Brain microvascular endothelial cell (primary cell): ENCODE results near the gene MEST.

Experiments used
- DNase-seq: peaks from one replicate; pipeline ENCODE4 v3.0.0-alpha.2; 2020
- H3K27ac ChIP-seq: fragments of 250-450 bp; sonication (Bioruptor Pico); 2 replicates; pipeline ENCODE4 v1.5.1; 2020; ENCODE audit warnings: mild to moderate bottlenecking, moderate library complexity
- H3K27me3 ChIP-seq: fragments of 250-450 bp; sonication (Bioruptor Pico); replicated peaks from 2 replicates; pipeline ENCODE4 v1.5.1; 2020; ENCODE audit warnings: mild to moderate bottlenecking
- H3K36me3 ChIP-seq: fragments of 250-450 bp; sonication (Bioruptor Pico); replicated peaks from 2 replicates; pipeline ENCODE4 v1.5.1; 2020; ENCODE audit warnings: mild to moderate bottlenecking
- H3K4me3 ChIP-seq: 2 replicates; pipeline ENCODE4 v1.5.1; 2011; ENCODE audit warnings: low read depth, mild to moderate bottlenecking, control low read depth, low read length, moderate library complexity
- in situ Hi-C: cut with HindIII; loops from 2 replicates; pipeline ENCODE4 v1.10.0; 2017; ENCODE audit warnings: low sequenced_read_pairs, low pct_ligation_motif_present
- TF ChIP-seq, protein P1 (sequence below): IDR thresholded peaks from 2 replicates; pipeline ENCODE4 v1.5.1; 2011; ENCODE audit warnings: low read depth, mild to moderate bottlenecking, moderate library complexity, low read length, control low read depth, inconsistent platforms; ENCODE audit errors: missing control alignments

The MEST gene

DNA sequence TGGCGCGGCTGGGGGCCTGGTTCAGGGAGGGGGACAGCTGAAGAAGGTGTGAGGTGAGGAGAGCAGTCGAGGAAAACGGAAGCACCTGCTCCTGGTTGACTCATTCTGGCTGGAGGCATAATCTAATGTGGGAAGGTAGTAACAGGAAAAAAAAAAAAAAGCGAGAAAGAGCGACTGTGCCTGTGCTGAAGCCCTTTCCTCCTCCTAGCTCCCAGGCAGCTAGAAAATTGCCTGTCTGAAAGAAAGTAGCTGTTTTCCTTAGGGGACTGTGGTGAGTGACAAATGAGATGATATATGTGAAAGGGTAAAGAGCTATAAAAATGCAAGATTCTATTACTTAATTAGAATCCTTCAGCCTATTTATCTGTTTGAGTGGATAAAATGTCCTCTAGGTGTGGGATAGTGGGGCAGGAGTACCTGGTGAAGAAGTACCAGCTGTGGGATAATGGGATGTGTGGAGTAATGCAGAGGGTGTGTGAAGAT is 4.9 kb upstream of the MEST start:
- Histone ChIP-seq H3K27ac (no peak overlapping the region), H3K4me3 (peak overlapping the region; percentile 47), H3K27me3 (no peaks in the 10 kb centered on the region), H3K36me3 (no peaks in the 10 kb centered on the region)
- TF ChIP-seq, protein P1, sequence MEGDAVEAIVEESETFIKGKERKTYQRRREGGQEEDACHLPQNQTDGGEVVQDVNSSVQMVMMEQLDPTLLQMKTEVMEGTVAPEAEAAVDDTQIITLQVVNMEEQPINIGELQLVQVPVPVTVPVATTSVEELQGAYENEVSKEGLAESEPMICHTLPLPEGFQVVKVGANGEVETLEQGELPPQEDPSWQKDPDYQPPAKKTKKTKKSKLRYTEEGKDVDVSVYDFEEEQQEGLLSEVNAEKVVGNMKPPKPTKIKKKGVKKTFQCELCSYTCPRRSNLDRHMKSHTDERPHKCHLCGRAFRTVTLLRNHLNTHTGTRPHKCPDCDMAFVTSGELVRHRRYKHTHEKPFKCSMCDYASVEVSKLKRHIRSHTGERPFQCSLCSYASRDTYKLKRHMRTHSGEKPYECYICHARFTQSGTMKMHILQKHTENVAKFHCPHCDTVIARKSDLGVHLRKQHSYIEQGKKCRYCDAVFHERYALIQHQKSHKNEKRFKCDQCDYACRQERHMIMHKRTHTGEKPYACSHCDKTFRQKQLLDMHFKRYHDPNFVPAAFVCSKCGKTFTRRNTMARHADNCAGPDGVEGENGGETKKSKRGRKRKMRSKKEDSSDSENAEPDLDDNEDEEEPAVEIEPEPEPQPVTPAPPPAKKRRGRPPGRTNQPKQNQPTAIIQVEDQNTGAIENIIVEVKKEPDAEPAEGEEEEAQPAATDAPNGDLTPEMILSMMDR = no peak
- DNase-seq = no peak
- in situ Hi-C loops = no loop called here

DNA sequence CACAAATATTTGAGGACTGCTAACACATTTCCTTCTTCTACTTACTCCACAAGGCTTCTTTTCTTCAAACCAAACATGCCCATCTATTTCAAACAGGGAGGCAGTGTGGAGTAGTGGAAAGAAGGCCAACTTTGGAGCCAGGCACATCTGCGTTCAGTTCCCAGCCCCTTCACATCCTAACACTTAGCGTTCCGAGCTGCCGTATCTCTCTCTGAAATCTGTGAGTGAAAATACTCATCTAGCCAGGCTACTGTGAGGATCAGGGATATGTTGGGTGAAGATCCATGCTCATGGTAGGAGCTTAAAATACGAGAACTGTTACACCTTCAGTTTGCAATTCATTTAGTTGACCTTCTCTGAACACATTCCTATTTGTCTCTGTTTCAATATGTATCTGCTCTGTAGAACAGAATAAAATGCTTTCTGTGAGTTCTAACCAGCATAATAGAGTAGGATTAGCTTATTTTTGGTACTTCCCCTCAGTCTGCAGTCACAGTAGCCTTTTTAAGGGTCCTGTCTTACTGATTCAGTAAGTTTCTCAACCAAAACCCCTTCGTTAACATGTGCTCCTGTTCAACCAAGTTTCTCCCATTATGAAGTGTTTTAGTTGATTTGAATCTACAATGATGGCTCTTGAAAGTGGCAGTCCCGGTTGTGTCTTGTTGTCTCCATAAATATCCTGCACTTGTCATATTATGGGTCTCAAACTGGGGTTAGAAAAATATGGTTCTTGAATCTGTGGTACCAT is 3.3 kb upstream of the MEST start:
- H3K27ac ChIP-seq = peak overlapping the region; percentile 84
- in situ Hi-C loops = no loop called here
- H3K27me3 ChIP-seq = no peaks in the 10 kb centered on the region
- TF ChIP-seq, protein P1 = no peak
- no peaks in the 10 kb centered on the region for H3K36me3 ChIP-seq
- DNase-seq = no peak
- no peak overlapping the region for H3K4me3 ChIP-seq

DNA sequence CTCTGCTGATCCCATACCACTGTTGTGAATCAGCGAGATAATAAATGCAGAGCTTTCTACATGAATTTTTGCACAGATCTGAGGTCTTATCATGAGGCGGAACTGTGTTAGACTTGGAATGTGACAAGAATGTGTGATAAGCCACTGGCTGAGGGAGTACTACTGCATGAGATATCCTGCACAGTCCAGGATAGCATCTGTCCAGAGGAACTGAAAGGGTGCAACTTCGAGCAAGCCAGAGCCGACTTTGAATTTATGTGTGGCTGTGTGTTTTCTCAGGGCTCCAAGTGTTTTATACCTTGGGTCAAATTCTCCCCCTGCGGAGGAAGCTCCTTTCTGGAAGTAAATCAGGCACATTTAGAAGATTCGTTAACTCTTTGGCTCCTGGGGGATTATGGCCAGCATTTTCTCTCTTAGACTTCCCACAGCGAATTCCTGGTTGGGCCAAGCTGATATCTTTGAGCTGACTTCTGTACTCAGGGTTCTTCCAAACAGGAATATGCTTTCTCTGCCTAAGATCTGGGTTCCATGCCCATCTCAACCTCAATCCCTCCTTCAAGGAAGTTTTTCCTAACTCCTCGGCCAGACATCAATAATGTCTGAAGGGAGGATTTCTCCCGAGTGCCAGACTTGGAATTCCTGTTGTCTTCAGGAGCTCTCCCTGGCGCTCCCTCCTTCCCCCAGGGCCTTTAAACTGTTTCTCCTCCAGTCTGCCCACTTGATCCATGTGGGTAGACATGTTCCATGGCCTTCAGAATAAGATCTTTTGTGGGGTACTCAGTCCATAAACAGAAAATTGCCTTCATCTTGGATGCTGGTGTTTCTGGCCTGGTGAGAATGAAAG is 2.5 kb upstream of the MEST start:
- TF ChIP-seq, protein P1 = no peak

DNA sequence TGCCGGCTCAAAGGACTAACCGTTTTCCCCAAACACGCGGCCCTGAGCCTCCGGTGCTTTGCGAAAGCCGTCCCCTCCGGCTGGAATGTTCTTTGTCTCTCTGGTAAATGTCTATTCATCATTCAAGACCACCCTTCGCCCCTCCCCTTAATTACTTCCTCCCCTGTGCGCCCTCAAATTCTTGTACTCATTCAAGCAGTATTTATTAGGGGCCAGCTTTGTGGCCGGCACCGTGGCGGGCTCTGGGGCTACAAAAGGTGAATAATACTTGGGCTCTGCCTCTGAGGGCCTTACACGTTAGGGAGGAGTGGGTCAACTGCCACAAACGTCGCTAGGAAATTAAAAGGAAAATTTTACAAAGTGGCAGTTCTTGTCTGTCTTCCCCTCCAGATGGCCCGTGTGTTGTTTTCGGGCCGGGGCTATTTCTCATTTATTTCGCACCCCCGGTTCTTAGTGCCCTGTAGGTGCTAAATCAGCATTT is 1.5 kb upstream of the MEST start:
- Histone ChIP-seq H3K27ac (peak overlapping the region; percentile 85), H3K27me3 (no peaks in the 10 kb centered on the region), H3K36me3 (no peaks in the 10 kb centered on the region), H3K4me3 (no peak overlapping the region)
- in situ Hi-C loops = no loop called here
- TF ChIP-seq, protein P1 = no peak
- DNase-seq = no peak

More for the DNA sequence above, 2.5 kb upstream of the MEST start:
- in situ Hi-C loops = no loop called here
- Histone ChIP-seq H3K36me3 (no peaks in the 10 kb centered on the region), H3K27ac (peak overlapping the region; percentile 85), H3K4me3 (no peak overlapping the region), H3K27me3 (no peaks in the 10 kb centered on the region)
- peak; percentile 97 for DNase-seq

DNA sequence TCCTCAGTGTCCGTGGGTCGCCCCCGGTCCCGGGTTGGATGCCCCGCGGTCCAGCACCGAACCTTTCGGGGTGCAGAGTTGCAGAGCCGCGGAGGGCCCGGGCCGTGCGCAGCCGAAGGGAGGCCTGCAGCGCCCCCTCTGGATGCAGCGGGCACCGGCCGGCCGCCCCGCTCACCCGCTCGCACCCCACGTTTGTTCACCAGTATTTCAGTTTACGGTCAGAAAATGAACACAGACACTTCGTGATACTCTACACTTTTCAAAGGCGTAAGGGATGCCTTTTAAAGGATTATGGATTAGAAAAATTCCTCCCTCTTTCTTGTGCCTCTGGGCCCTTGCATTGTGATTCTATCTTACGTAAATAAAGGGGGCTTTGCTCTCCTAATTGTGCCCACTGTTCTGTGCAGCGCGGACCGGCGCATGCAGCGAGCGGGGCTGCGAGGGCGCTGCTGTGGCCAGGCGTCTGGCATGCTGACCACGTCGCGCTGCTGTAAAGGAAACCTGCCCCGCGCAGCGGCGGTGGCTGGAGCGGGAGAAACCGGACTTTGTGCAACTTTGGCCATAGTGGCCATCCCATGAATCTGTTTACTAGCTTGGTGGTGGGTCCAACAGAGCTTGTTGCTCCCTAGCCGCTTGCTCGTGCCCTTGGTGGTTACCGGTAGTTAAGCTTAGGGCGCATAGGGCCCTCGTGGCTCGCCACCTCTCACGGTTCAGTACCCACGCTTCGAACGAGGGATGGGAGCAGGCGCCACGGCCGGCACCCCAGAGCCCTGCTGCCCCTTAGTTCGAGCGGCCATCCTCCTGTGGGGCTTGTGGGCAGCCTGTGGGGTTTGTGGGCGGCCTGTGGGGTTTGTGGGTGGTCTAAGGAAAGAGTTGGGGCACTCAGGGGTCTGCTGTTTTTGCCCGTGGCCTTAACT is 739 bp upstream of the MEST start:
- no peaks in the 10 kb centered on the region for H3K27me3 ChIP-seq
- peak; percentile 29 for DNase-seq
- no peaks in the 10 kb centered on the region for H3K36me3 ChIP-seq
- H3K27ac ChIP-seq = peak overlapping the region; percentile 10
- peak overlapping the region; percentile 68 for H3K4me3 ChIP-seq
- in situ Hi-C loops = no loop called here
- TF ChIP-seq, protein P1 = peak; percentile 57
